Endothelial cell of umbilical vein (primary cell): ENCODE data around the gene BCL2L2. TPM values are rescaled to one million over a fixed set of nuclear protein-coding genes. Genes with fewer than 3 reads are reported as not detected.

Source experiments
- Bru-seq: library from RNA; stranded (reverse); fragments of 400-500 nt; gene quantifications from one replicate; lab custom pipeline; 2021; lab: Mats Ljungman, UMichigan
- BruChase-seq, 2 experiments: library from RNA; stranded (reverse); fragments of 400-500 nt; gene quantifications; one replicate each; lab custom pipeline; 2021; lab: Mats Ljungman, UMichigan
- BruUV-seq: library from RNA; stranded (reverse); fragments of 400-500 nt; replicated peaks from 2 replicates; lab custom pipeline; 2021; lab: Mats Ljungman, UMichigan
- CTCF ChIA-PET: fragments of 300-600, 350-600 bp; sonication (Branson Sonifier 250); formaldehyde crosslinking; loops from one replicate; lab custom pipeline; 2021; ENCODE audit warnings: antibody characterized with exemption, inconsistent platforms; lab: Charles Lee
- POLR2A ChIA-PET: fragments of 300-600, 350-600 bp; sonication (Branson Sonifier 250); formaldehyde crosslinking; loops from one replicate; lab custom pipeline; 2021; ENCODE audit warnings: antibody characterized with exemption, inconsistent platforms; lab: Charles Lee
- DNase-seq: peaks from one replicate; pipeline ENCODE4 v3.0.0-alpha.2; 2011; ENCODE audit warnings: low read depth, low spot score
- FAIRE-seq: peaks from 2 replicates; lab custom pipeline; 2011; peaks lifted over from hg19 to GRCh38; lab: Jason Lieb, UNC
- H2AFZ ChIP-seq: 2 replicates; pipeline ENCODE4 v1.6.0; 2012; ENCODE audit warnings: low read depth, low read length, control low read depth, inconsistent platforms
- H3K27ac ChIP-seq: 2 replicates; pipeline ENCODE4 v1.5.1; 2011; ENCODE audit warnings: low read depth, mild to moderate bottlenecking, control low read depth, low read length, moderate library complexity; ENCODE audit not compliant: insufficient read depth
- H3K27me3 ChIP-seq, 2 experiments: 2 replicates each; pipeline versions ENCODE4 v1.6.0 to v1.6.1; 2011; ENCODE audit warnings: low read length in 2 of 2, mixed read lengths in 1 of 2; ENCODE audit not compliant: control insufficient read depth in 2 of 2, insufficient read depth in 2 of 2
- H3K36me3 ChIP-seq, 2 experiments: 2 replicates in 1 of 2; 3 replicates in 1 of 2; pipeline ENCODE4 v1.5.1; 2011; ENCODE audit warnings: low read length in 2 of 2, mild to moderate bottlenecking in 1 of 2, moderate library complexity in 1 of 2; ENCODE audit not compliant: control insufficient read depth in 2 of 2, insufficient read depth in 2 of 2; ENCODE audit errors: extremely low read depth in 1 of 2
- H3K4me1 ChIP-seq: 3 replicates; pipeline ENCODE4 v1.5.1; 2011; ENCODE audit warnings: mild to moderate bottlenecking, low read length; ENCODE audit not compliant: control insufficient read depth, insufficient read depth; ENCODE audit errors: extremely low read depth
- H3K4me2 ChIP-seq: 2 replicates; pipeline ENCODE4 v1.6.1; 2011; ENCODE audit warnings: low read length, control low read depth, mixed read lengths; ENCODE audit not compliant: insufficient read depth
- H3K4me3 ChIP-seq, 3 experiments: fragments of 200-600 bp in 1 of 3; sonication (generic), shearing (Covaris generic) in 1 of 3; replicated peaks in 1 of 3; 2 replicates each; pipeline ENCODE4 v1.5.1; 2011 to 2016; ENCODE audit warnings: control low read depth in 3 of 3, low read length in 3 of 3, mild to moderate bottlenecking in 2 of 3, inconsistent platforms in 1 of 3, low read depth in 1 of 3, moderate library complexity in 1 of 3; ENCODE audit not compliant: insufficient read depth in 1 of 3
- H3K79me2 ChIP-seq: 2 replicates; pipeline ENCODE4 v1.6.0; 2012; ENCODE audit warnings: low read length, inconsistent platforms; ENCODE audit not compliant: control insufficient read depth, insufficient read depth
- H3K9ac ChIP-seq: replicated peaks from 2 replicates; pipeline ENCODE3; 2011; ENCODE audit warnings: low read length, control low read depth; ENCODE audit not compliant: insufficient read depth; ENCODE audit errors: extremely low read depth
- H3K9me1 ChIP-seq: replicated peaks from 3 replicates; pipeline ENCODE4 v1.6.0; 2011; ENCODE audit warnings: mild to moderate bottlenecking, low read length; ENCODE audit not compliant: control insufficient read depth, insufficient read depth; ENCODE audit errors: extremely low read depth
- H3K9me3 ChIP-seq: replicated peaks from 2 replicates; pipeline ENCODE4 v1.5.1; 2012; ENCODE audit warnings: low read length, inconsistent platforms; ENCODE audit not compliant: control insufficient read depth, insufficient read depth
- H4K20me1 ChIP-seq: replicated peaks from 2 replicates; pipeline ENCODE3; 2011; ENCODE audit warnings: mild to moderate bottlenecking, low read length; ENCODE audit not compliant: control insufficient read depth, insufficient read depth; ENCODE audit errors: extremely low read depth
- JUN ChIP-seq: IDR thresholded peaks from 2 replicates; pipeline ENCODE4 v1.6.1; 2011; ENCODE audit warnings: borderline replicate concordance, low read depth; ENCODE audit not compliant: insufficient read length, insufficient read depth
- MYC ChIP-seq: IDR thresholded peaks from one replicate; pipeline ENCODE4 v1.6.1; 2011; ENCODE audit warnings: mild to moderate bottlenecking, low read depth, low read length
- POLR2A ChIP-seq: IDR thresholded peaks from 2 replicates; pipeline ENCODE4 v1.6.1; 2012; ENCODE audit warnings: low read depth, mild to moderate bottlenecking, control low read depth, low read length
- POLR2AphosphoS5 ChIP-seq: IDR thresholded peaks from 2 replicates; pipeline ENCODE4 v1.6.1; 2012; ENCODE audit warnings: low read depth, mild to moderate bottlenecking, control low read depth, low read length, moderate library complexity; ENCODE audit not compliant: insufficient read depth
- dilution Hi-C: fragments of 300-500 bp; cut with MboI; formaldehyde crosslinking; loops from one replicate; pipeline ENCODE4 v1.15.0; 2019; ENCODE audit warnings: low sequenced_read_pairs; ENCODE audit not compliant: extremely low pct_ligation_motif_present
- intact Hi-C: fragments of 100-400 bp; cut with micrococcal nuclease; formaldehyde crosslinking; loops from one replicate; pipeline ENCODE4 v1.10.0; 2022
- long read RNA-seq: library from polyadenylated mRNA; stranded (forward); transcript quantifications from one replicate; pipeline ENCODE4 v2.0.0, GENCODE V29; 2021
- polyA minus RNA-seq, 3 experiments: library from RNA; depleted of rRNA, polyadenylated mRNA; stranded (reverse); fragments of >200 nt; gene quantifications; 1 replicate in 1 of 3; 2 replicates in 2 of 3; pipeline ENCODE4 v1.2.3, GENCODE V29; 2011
- polyA plus RNA-seq, 4 experiments: library from polyadenylated mRNA; depleted of rRNA in 3 of 4; stranded (reverse) in 3 of 4; unstranded in 1 of 4; fragments of >200 nt; gene quantifications; 2 replicates each; pipeline versions ENCODE4 v1.2.1 to v1.2.3, GENCODE V29; 2011 to 2012; ENCODE audit warnings: missing spikeins in 1 of 4
- total RNA-seq: library from RNA; stranded (reverse); gene quantifications from 2 replicates; pipeline ENCODE4 v1.2.3, GENCODE V29; 2021

BCL2L2 gene
- total RNA-seq (24.3 and 26.2 TPM in 2 replicates), polyA plus RNA-seq (14.7 and 19.9 TPM in 2 replicates), polyA minus RNA-seq (19.1 and 21.2 TPM in 2 replicates), Bru-seq, nascent RNA (percentile 90 among the genes with signal in this experiment), BruChase-seq, experiment 1, labeled RNA remaining after a 6-hour chase (percentile 99 among the genes with signal in this experiment), BruChase-seq, experiment 2, labeled RNA remaining after a 2-hour chase (percentile 99 among the genes with signal in this experiment)
- polyA plus RNA-seq (2011; cell fraction: cytosol; rRNA removed): 16.9 and 20.3 TPM in 2 replicates
- polyA plus RNA-seq (2011; cell fraction: nucleus; rRNA removed): 50.6 and 58.9 TPM in 2 replicates
- polyA plus RNA-seq (2012): 17.0 and 19.1 TPM in 2 replicates
- polyA minus RNA-seq (2011; cell fraction: cytosol; rRNA and poly(A)+ RNA removed): 6.9 TPM
- 20.7 and 24.0 TPM in 2 replicates for polyA minus RNA-seq (2011; cell fraction: nucleus; rRNA and poly(A)+ RNA removed)
- long read RNA-seq, partial matches to known transcripts: 0 of 6 reads
- long read RNA-seq, other reads (novel, unspliced or antisense): 4 of 6 reads

DNA sequence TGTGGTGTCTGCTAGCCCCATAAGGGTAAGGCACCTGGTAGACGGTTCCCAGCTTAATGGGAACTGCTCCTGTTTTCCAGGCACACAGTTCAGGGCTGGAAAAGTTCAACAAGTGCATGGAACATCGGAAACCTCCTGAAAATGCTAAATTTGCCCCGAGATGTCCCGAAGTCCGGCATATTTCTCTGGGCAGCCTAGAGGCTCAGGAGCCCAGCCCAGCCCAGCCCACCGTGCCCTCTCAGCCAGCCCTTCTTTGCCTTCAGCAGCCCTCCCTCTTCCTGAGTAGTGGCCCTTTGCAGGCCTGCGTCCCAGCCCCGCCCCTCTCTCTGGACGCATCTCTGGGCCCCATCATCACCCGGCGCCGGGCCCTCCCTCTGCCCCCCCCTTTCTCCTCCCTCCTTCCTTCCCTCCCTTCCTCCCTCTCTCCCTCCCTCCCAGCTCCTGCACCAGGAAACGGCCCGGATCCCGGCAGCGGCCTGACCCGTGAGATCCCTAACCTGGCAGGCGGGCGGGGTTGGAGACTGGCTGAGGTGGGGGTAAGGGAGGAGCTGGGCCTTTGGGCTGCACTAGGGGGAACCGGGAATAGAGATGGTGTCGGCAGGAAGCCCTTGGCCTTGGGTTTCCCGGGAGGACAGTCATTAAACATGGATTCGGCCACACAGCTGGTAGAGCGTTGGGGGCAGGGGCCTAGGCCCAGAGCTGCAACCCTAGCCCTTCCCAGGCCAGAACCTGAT, at the start of gene BCL2L2:
Gene BCL2L2, plus strand, starts transcription at position 422 of the 734 bp plus-strand sequence. CDS start 935 bp downstream, outside the sequence.
- Histone ChIP-seq H4K20me1 (no peaks in the 10 kb centered on the region), H3K27me3 (no peaks in the 10 kb centered on the region), H3K27ac (peak within 1 kb of the TSS; percentile 78), H3K9ac (peak within 1 kb of the TSS; percentile 85), H3K9me3 (no peaks in the 10 kb centered on the region), H3K4me1 (peaks cover 27% of the 10 kb centered on the region), H3K4me2 (peak within 1 kb of the TSS; percentile 90), H3K4me3 (peak within 1 kb of the TSS; percentile 84 to 92 (median 89)), H3K36me3 (peaks cover 0 to 12% of the 10 kb centered on the region in 2 experiments), H3K79me2 (peaks cover 43% of the 10 kb centered on the region), H2AFZ (peak within 1 kb of the TSS; percentile 95), H3K9me1 (no peaks in the 10 kb centered on the region)
- no TSS peak for BruUV-seq
- FAIRE-seq: peak; percentile 97
- CTCF ChIA-PET: interaction anchor here (0.8 to 3.2 kb wide), 5 partner anchors 15 to 229 kb away, joined by 3 to 17 read pairs (median 3); partner anchors contain the start of gene PABPN1
- intact Hi-C loops (loop anchor here (1.0 kb wide), 1 partner anchor 15 kb away; the partner anchor contains the start of gene PABPN1), dilution Hi-C loops (no loop called here)
- POLR2A ChIA-PET: interaction anchor here (1.0 to 1.2 kb wide), 2 partner anchors 14 to 18 kb away, joined by 3 to 6 read pairs; partner anchors contain the start of gene PABPN1
- TF ChIP-seq POLR2A (peak; percentile 75), JUN (no peak), MYC (no peak), POLR2AphosphoS5 (peak; percentile 80)
- peak; percentile 92 for DNase-seq
